Measurements from ENCODE around the gene CCM2.
A peak's percentile ranks its signal among the peaks of the same experiment; 100 is the strongest.

The CCM2 gene

GRCh38 chr7:45089341-45089891 lies 89.4 kb downstream of the CCM2 start:
- Histone ChIP-seq H3K36me3 (ENCODE audit: control insufficient read depth in 1 of 2, insufficient read depth in 2 of 2, low read length in 2 of 2) (peaks cover 0 to 4% of the 10 kb centered on the region in 2 donors), H3K27me3 (ENCODE audit: low read depth, low read length) (no peaks in the 10 kb centered on the region), H3K27ac (ENCODE audit: low read length) (no peak overlapping the region), H3K9me3 (ENCODE audit: control insufficient read depth in 1 of 2, low read length in 2 of 2) (no peaks in the 10 kb centered on the region), H3K4me1 (ENCODE audit: control insufficient read depth in 1 of 2, insufficient read depth in 2 of 2, low read length in 2 of 2) (peaks cover 0 to 17% of the 10 kb centered on the region in 2 donors), H3K4me3 (ENCODE audit: low read depth in 1 of 2, low read length in 2 of 2) (peak overlapping the region; percentile 56 to 70)

- H3K27ac ChIP-seq (ENCODE audit: low read length), result no peak overlapping the region
- H3K36me3 ChIP-seq (ENCODE audit: control insufficient read depth in 1 of 2, insufficient read depth in 2 of 2, low read length in 2 of 2), result no peaks in the 10 kb centered on the region
- H3K27me3 ChIP-seq (ENCODE audit: low read depth, low read length), result no peaks in the 10 kb centered on the region
- no peaks in the 10 kb centered on the region for H3K9me3 ChIP-seq (ENCODE audit: control insufficient read depth in 1 of 2, low read length in 2 of 2)
- no peak overlapping the region for H3K4me3 ChIP-seq (ENCODE audit: low read depth in 1 of 2, low read length in 2 of 2)
- peaks cover 0 to 13% of the 10 kb centered on the region in 2 donors for H3K4me1 ChIP-seq (ENCODE audit: control insufficient read depth in 1 of 2, insufficient read depth in 2 of 2, low read length in 2 of 2)
These were observed 92.3 kb downstream of the CCM2 start for GRCh38 chr7:45092100-45092930.

- Histone ChIP-seq H3K4me1 (ENCODE audit: control insufficient read depth in 1 of 2, insufficient read depth in 2 of 2, low read length in 2 of 2) (peaks cover 0 to 9% of the 10 kb centered on the region in 2 donors), H3K36me3 (ENCODE audit: control insufficient read depth in 1 of 2, insufficient read depth in 2 of 2, low read length in 2 of 2) (peaks cover 0 to under 1% of the 10 kb centered on the region in 2 donors), H3K27ac (ENCODE audit: low read length) (no peak overlapping the region), H3K9me3 (ENCODE audit: control insufficient read depth in 1 of 2, low read length in 2 of 2) (no peaks in the 10 kb centered on the region), H3K4me3 (ENCODE audit: low read depth in 1 of 2, low read length in 2 of 2) (no peak overlapping the region), H3K27me3 (ENCODE audit: low read depth, low read length) (no peaks in the 10 kb centered on the region)
These were observed 92.9 kb downstream of the CCM2 start for GRCh38 chr7:45092931-45093235.

- H3K36me3 ChIP-seq (ENCODE audit: control insufficient read depth in 1 of 2, insufficient read depth in 2 of 2, low read length in 2 of 2), result peaks cover 53 to 55% of the 10 kb centered on the region in 2 donors
These were observed 99.2 kb downstream of the CCM2 start for GRCh38 chr7:45098983-45099839.

GRCh38 chr7:45099891-45100760 lies 100.1 kb downstream of the CCM2 start:
- Histone ChIP-seq H3K27me3 (ENCODE audit: low read depth, low read length) (no peaks in the 10 kb centered on the region), H3K27ac (ENCODE audit: low read length) (no peak overlapping the region), H3K36me3 (ENCODE audit: control insufficient read depth in 1 of 2, insufficient read depth in 2 of 2, low read length in 2 of 2) (peaks cover 63 to 64% of the 10 kb centered on the region in 2 donors), H3K4me3 (ENCODE audit: low read depth in 1 of 2, low read length in 2 of 2) (no peak overlapping the region), H3K4me1 (ENCODE audit: control insufficient read depth in 1 of 2, insufficient read depth in 2 of 2, low read length in 2 of 2) (no peaks in the 10 kb centered on the region), H3K9me3 (ENCODE audit: control insufficient read depth in 1 of 2, low read length in 2 of 2) (no peaks in the 10 kb centered on the region)

More at GRCh38 chr7:45098983-45099839, 99.2 kb downstream of the CCM2 start:
- Histone ChIP-seq H3K9me3 (ENCODE audit: control insufficient read depth in 1 of 2, low read length in 2 of 2) (no peaks in the 10 kb centered on the region), H3K4me3 (ENCODE audit: low read depth in 1 of 2, low read length in 2 of 2) (no peak overlapping the region), H3K27ac (ENCODE audit: low read length) (no peak overlapping the region), H3K27me3 (ENCODE audit: low read depth, low read length) (no peaks in the 10 kb centered on the region), H3K4me1 (ENCODE audit: control insufficient read depth in 1 of 2, insufficient read depth in 2 of 2, low read length in 2 of 2) (no peaks in the 10 kb centered on the region)

- H3K27ac ChIP-seq (ENCODE audit: low read length), result no peak overlapping the region
- no peak overlapping the region for H3K4me3 ChIP-seq (ENCODE audit: low read depth in 1 of 2, low read length in 2 of 2)
- H3K27me3 ChIP-seq (ENCODE audit: low read depth, low read length), result no peaks in the 10 kb centered on the region
- H3K9me3 ChIP-seq (ENCODE audit: control insufficient read depth in 1 of 2, low read length in 2 of 2), result no peaks in the 10 kb centered on the region
- no peaks in the 10 kb centered on the region for H3K4me1 ChIP-seq (ENCODE audit: control insufficient read depth in 1 of 2, insufficient read depth in 2 of 2, low read length in 2 of 2)
- H3K36me3 ChIP-seq (ENCODE audit: control insufficient read depth in 1 of 2, insufficient read depth in 2 of 2, low read length in 2 of 2), result peaks cover 71 to 72% of the 10 kb centered on the region in 2 donors
These were observed 100.9 kb downstream of the CCM2 start for GRCh38 chr7:45100761-45101480.

GRCh38 chr7:45101748-45102147 lies 101.7 kb downstream of the CCM2 start:
- H3K36me3 ChIP-seq (ENCODE audit: control insufficient read depth in 1 of 2, insufficient read depth in 2 of 2, low read length in 2 of 2), result peaks cover 79 to 80% of the 10 kb centered on the region in 2 donors
- H3K27ac ChIP-seq (ENCODE audit: low read length), result no peak overlapping the region
- H3K4me1 ChIP-seq (ENCODE audit: control insufficient read depth in 1 of 2, insufficient read depth in 2 of 2, low read length in 2 of 2), result peaks cover 0 to 3% of the 10 kb centered on the region in 2 donors
- H3K9me3 ChIP-seq (ENCODE audit: control insufficient read depth in 1 of 2, low read length in 2 of 2), result no peaks in the 10 kb centered on the region
- no peaks in the 10 kb centered on the region for H3K27me3 ChIP-seq (ENCODE audit: low read depth, low read length)
- no peak overlapping the region for H3K4me3 ChIP-seq (ENCODE audit: low read depth in 1 of 2, low read length in 2 of 2)

- no peaks in the 10 kb centered on the region for H3K9me3 ChIP-seq (ENCODE audit: control insufficient read depth in 1 of 2, low read length in 2 of 2)
- no peaks in the 10 kb centered on the region for H3K27me3 ChIP-seq (ENCODE audit: low read depth, low read length)
- no peak overlapping the region for H3K4me3 ChIP-seq (ENCODE audit: low read depth in 1 of 2, low read length in 2 of 2)
- H3K27ac ChIP-seq (ENCODE audit: low read length), result no peak overlapping the region
- peaks cover under 1 to 16% of the 10 kb centered on the region in 2 donors for H3K4me1 ChIP-seq (ENCODE audit: control insufficient read depth in 1 of 2, insufficient read depth in 2 of 2, low read length in 2 of 2)
- H3K36me3 ChIP-seq (ENCODE audit: control insufficient read depth in 1 of 2, insufficient read depth in 2 of 2, low read length in 2 of 2), result peaks cover 91% of the 10 kb centered on the region in 2 donors
These were observed 103.0 kb downstream of the CCM2 start for GRCh38 chr7:45102785-45103712.

- peaks cover 96 to 100% of the 10 kb centered on the region in 2 donors for H3K36me3 ChIP-seq (ENCODE audit: control insufficient read depth in 1 of 2, insufficient read depth in 2 of 2, low read length in 2 of 2)
- no peaks in the 10 kb centered on the region for H3K27me3 ChIP-seq (ENCODE audit: low read depth, low read length)
- peaks cover 4 to 27% of the 10 kb centered on the region in 2 donors for H3K4me1 ChIP-seq (ENCODE audit: control insufficient read depth in 1 of 2, insufficient read depth in 2 of 2, low read length in 2 of 2)
- no peaks in the 10 kb centered on the region for H3K9me3 ChIP-seq (ENCODE audit: control insufficient read depth in 1 of 2, low read length in 2 of 2)
- no peak overlapping the region for H3K27ac ChIP-seq (ENCODE audit: low read length)
- H3K4me3 ChIP-seq (ENCODE audit: low read depth in 1 of 2, low read length in 2 of 2), result no peak overlapping the region
These were observed 104.2 kb downstream of the CCM2 start for GRCh38 chr7:45103958-45104843.
